DMS153 (cell line): ENCODE data around the gene CCDC120.

Experiments used
- DNase-seq: peaks from one replicate; lab custom pipeline; 2025; lab: John Stamatoyannopoulos, UW

Gene CCDC120, protein sequence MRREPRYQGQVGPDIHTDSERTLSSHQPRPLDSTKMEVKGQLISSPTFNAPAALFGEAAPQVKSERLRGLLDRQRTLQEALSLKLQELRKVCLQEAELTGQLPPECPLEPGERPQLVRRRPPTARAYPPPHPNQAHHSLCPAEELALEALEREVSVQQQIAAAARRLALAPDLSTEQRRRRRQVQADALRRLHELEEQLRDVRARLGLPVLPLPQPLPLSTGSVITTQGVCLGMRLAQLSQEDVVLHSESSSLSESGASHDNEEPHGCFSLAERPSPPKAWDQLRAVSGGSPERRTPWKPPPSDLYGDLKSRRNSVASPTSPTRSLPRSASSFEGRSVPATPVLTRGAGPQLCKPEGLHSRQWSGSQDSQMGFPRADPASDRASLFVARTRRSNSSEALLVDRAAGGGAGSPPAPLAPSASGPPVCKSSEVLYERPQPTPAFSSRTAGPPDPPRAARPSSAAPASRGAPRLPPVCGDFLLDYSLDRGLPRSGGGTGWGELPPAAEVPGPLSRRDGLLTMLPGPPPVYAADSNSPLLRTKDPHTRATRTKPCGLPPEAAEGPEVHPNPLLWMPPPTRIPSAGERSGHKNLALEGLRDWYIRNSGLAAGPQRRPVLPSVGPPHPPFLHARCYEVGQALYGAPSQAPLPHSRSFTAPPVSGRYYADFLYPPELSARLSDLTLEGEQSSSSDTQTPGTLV

DNA sequence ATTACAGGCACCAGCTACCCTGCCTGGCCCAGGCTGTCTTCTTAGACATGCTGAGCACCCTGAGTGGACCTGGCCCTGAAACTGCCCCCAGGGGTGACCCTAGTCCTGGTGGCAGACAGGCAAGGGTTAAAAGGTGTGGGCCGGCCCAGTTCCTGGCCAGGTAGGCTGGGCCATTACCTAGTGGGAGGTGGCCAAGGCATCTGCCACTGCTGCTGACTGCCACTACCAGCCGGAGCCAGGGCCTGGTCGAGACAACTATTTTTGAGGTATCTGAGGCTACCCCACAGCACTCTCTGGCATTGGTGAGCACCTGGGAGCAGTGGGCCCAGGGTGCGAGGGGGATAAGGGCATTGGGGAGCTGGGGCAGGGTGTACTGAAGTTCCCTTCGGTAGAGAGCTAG is at the start of gene CCDC120:
Gene CCDC120 (plus strand): TSS at position 206 of the 400 bp plus-strand sequence. CDS start 3,043 bp downstream, outside the sequence.
- peak; percentile 2 for DNase-seq

- no peak for DNase-seq
These were observed 39.7 kb upstream of the CCDC120 start for GRCh38 chrX:49019050-49019449.

DNA sequence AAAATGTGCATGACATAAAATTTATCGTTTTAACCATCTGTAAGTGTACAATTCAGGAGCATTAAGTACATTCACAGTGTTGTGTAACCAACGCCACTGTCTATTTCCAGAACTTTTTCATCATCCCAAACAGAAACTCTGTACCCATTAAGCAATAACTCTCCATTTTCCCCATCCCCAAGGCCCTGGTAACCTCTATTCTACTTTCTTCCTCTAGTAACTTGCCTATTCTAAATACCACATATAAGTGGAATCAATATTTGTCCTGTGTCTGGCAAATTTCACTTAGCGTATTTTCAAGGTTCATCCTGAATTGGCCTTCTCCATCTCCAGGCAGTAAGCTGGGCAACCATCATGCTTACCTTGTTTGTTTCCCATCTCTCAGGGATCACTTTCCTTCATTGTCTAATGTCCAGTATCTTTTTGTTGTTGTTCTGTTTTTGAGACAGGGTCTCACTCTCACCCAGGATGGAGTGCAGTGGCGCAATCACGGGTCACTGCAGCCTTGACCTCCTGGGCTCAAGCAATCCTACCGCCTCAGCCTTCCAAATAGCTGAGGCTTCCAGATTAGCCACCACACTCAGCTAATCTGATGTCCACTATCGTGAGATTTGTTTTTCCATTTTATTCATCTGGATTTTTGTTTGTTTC is 39.1 kb upstream of the CCDC120 start:
- no peak for DNase-seq

DNA sequence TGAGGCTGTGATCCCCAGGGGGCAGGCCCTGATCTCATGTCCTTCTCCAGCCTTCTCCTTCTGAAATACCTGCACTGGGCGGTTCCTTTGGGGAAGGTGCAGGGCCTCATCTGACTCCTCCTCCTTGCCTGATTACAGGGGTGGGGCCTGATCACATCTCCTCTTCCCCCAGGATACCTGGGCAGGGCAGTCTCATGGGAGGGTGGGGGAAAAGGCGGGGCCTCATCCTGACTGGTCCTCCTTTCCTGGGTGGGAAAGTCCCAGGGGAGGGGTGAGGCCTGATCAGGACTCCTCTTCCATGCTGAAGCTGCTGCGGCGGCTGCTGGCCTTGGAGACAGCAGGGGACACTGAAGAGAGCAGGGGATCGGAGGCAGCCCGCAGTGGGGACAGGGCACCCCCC is 28.9 kb upstream of the CCDC120 start:
- DNase-seq = no peak

DNA sequence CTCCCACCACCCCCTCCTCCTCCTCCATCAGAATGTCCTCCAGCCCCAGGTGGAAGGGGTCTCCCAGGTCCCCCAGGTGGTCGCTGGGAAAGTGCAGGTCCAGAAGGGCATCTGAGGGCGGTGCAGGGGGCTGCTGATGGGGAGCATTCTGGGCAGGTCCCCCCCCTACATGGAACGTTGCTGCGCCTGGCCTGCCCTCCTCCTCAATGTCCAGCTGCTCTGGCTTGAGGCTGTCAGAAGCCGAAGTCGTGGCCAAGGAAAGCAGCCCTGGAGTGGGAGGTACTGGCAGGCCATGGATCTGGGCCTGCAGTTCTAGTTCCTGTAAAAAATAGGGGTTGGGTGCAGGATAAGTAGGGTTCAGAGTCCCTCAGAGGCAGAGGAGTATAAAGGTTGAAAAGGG is 28.5 kb upstream of the CCDC120 start:
- no peak for DNase-seq

DNA sequence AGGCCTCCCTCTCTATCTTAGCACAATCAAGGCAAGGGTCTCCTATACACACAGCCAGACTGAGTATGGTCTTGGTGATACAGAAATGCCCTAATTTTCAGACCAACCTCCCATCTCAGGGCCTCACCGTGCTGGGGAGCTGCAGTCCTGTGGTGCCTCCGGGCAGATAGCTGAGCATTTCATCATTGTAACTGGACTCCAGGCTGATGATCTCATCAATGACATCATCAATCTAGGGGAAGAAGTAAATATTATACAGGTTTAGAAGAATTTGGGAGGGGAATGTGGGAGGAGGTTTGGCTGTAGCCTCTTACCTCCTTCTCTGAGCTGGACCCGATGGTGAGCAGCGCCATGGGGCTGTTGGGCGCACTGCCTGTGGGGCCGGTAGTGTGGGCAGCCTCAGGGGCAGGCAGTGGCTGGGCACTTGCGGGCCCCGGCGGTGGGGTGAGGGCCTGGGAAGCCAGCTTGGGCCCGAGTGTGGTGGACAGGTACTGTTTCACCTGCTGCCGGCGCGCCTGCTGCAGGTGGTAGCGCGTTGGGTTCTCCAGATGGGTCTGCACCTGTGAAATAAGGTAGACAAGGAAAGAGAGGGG is 20.8 kb upstream of the CCDC120 start:
- DNase-seq = no peak

DNA sequence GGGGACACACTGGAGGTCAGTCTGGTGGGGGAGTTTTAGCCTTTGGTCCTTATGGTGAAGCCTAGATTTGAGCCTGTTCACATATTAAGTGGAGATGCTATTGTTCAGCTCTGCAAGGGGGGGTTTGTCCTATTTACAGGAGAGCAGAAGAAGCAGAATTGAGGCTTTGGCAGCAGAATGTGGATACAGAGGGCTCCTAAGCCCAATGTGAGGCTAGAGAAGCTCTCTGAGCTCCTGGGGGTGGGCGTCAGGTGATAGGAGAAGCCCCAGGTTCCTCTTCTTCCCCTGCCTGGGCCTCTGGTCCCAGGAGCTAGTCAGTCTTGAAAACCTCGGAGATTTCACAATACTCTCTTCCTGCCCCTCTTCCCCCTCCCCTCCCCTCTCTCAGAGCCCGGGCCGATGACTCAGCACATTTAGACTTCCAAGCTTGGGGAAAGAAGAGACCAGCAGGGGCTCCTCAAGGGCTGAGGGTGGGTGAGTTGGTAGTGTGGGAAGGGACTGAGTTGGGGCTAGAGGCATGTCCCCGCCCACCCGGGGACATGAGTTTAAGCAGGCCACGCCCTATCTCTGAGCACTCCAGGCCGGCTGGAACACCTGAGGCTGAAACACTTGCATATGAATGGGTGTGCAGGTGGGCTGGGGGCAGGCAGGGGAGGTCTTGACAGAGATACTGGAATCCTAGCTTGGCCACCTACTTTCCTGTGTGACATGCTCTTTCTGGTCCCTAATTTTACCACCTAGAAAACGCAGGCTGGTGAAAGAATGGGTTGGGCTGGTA is 19.0 kb upstream of the CCDC120 start:
- DNase-seq = no peak

- no peak for DNase-seq
These were observed 18.3 kb upstream of the CCDC120 start for GRCh38 chrX:49040376-49040955.

GRCh38 chrX:49041744-49042580 is 16.8 kb upstream of the CCDC120 start:
- peak; percentile 0 for DNase-seq

DNA sequence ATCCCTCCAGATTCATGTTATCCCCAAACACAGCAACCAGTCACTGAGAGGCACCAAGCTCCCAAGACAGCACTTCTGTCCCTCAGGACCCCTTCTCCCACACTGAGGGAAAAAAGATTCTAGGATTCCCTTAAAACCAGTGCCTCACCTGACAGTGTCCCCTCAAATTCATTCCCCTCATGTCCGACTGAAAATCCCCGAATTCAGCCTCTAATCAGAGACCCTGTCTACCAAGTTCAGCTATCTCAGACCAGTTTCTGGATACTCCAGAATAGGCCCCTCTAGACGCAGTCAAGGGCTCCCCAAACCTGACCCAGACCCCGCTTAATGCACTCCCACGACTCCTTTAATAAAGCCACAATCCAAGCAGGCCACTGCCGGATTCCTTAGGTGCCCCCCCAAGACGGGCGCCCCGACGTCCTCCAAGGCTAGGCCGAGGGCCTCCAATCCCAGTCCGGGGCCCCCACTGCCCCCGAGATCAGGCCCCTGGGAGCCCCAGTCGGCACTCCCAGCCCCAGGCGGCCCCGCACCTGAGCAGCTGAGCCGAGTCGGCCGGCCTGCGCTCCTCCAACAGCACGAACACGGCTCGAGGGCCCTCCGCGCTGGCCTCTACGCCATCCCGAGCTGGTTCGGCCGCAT is 16.1 kb upstream of the CCDC120 start:
- no peak for DNase-seq

DNA sequence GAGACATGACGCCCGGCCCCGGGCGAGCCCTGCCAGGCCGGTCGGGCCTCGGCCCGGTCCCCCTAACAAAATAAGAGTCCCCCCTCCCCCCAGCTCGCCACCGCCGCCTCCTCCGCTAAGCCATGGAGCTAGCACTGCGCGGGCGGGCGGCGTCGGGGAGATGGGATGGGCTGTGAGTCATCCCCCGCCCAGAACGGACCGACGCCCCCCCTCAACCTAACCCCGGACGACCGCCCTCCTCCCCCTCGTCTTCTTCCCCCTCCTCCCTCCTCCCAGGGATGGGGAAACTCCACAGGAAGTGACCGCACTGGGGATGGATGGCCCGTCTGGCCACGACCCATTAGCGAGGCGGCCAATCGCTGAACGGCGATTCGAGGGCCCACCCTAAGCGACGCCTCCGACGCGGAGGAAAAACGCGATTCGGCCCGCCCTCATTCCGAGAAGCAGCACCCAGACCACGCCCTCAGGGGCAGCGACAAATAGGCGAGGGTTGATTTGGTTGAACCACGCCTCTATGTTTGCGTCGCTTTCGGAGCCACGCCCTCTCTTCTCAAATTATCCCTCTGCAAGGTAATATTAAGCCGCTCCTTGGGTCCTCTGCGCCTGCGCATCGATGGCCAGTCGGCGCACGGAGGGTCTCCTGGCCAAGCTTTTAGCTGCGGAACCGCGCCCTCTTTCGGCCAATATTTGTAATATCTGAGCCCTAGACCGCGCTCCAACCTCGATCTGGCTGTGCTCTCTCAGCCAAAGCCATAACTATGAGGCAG is 15.4 kb upstream of the CCDC120 start, which contains the start of gene TFE3:
Gene TFE3 (minus strand): TSS at position 138 of the 767 bp plus-strand sequence. CDS start 131 bp downstream, at position 7.
- DNase-seq = peak; percentile 97

DNA sequence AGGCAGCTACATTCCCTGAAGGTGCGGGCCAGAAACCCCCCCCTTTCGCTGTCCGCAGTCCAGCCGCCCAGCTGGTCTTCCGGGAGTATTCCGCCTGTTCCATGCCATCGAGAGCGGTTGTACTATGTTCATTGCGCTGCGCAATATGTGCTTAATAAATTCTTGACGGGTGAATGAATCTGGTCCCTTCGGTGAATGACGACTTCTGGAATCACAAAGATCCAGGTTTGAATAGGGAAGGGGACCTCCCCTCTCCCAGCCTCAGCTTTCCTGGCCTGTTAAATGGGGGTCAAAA is 14.9 kb upstream of the CCDC120 start:
- no peak for DNase-seq

GRCh38 chrX:49053223-49054072 is 5.4 kb upstream of the CCDC120 start:
- peak; percentile 15 for DNase-seq

GRCh38 chrX:49054073-49054762 is 4.6 kb upstream of the CCDC120 start:
- no peak for DNase-seq

- DNase-seq = no peak
These were observed 402 bp downstream of the CCDC120 start for GRCh38 chrX:49059201-49059600.

DNA sequence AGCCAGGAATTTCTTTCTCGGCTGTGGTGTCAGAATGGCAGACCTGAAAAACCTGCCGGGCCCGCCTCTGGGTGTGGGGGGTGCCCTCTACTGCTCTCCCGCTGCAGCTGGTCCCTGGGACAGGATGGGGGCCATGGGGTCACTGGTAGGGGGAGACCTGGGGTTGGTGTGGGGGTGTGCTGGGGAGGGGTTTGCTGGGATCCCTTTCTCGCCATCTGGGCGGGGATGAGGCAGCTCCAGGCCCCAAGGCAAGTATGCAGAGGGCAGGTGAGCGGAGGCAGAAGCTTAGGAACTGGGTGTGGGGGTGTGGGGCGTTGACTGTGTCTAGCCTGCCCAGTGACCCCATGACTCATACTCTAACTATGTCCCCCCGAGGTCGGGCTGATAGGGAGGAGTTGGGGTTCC is 884 bp downstream of the CCDC120 start:
- no peak for DNase-seq

DNA sequence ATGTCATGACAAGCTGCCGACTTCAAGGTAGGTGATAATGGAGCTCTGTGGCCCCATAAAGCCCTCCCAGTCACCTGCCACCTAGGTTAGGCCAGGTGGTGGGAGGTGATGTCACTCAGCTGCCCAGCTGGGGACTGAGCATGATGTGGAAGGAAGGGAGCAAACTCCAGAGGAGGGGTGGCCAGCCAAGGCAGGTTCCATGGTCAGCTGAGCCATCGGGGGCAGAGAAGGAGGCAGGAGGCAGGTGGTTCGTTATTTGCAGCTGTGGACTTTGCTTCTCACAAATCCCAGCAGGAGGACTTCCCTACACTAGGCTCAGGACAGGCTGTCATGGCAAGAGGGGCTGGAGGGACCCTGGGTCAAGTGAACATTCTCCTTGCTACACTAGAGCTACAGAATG is 2.1 kb downstream of the CCDC120 start:
- no peak for DNase-seq

DNA sequence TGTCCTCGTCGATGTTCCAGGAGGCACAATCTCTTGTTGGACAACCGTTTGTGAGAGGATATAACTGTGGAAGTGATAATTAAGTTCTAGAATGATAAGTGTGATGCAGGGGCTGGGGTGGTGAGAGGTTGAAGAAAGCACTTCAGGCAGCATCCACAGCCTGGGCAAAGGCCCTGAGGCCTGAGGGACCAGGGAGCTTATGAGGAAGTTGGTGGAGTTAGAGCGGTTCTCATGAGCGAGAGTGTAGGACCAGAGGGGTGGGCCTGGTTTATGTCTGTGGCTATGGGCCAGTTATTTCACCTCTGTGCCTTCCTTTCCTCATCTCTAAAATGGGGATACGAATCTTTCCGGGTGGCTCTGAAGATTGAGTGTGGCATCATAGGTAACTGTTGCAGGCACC is 2.7 kb downstream of the CCDC120 start:
- no peak for DNase-seq
